Occipital lobe (tissue), 2 donors: ENCODE data around the gene POU6F1. TPM values are rescaled to one million over a fixed set of nuclear protein-coding genes. Genes with fewer than 3 reads are reported as not detected.
"Not testable (repeated sequence)": the region's sequence is repeated elsewhere in the genome, so short reads cannot be mapped to it uniquely, and the experiment has no call there.

ENCODE experiments used
- DNase-seq: peaks from one replicate; lab custom pipeline; 2025; lab: John Stamatoyannopoulos, UW
- total RNA-seq: library from RNA; depleted of rRNA; stranded (reverse); fragments of >200 nt; gene quantifications from one replicate; pipeline ENCODE4 v1.2.3, GENCODE V29; 2014

Gene POU6F1, protein sequence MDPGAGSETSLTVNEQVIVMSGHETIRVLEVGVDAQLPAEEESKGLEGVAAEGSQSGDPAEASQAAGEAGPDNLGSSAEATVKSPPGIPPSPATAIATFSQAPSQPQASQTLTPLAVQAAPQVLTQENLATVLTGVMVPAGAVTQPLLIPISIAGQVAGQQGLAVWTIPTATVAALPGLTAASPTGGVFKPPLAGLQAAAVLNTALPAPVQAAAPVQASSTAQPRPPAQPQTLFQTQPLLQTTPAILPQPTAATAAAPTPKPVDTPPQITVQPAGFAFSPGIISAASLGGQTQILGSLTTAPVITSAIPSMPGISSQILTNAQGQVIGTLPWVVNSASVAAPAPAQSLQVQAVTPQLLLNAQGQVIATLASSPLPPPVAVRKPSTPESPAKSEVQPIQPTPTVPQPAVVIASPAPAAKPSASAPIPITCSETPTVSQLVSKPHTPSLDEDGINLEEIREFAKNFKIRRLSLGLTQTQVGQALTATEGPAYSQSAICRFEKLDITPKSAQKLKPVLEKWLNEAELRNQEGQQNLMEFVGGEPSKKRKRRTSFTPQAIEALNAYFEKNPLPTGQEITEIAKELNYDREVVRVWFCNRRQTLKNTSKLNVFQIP
- total RNA-seq: 14.5 TPM

DNA sequence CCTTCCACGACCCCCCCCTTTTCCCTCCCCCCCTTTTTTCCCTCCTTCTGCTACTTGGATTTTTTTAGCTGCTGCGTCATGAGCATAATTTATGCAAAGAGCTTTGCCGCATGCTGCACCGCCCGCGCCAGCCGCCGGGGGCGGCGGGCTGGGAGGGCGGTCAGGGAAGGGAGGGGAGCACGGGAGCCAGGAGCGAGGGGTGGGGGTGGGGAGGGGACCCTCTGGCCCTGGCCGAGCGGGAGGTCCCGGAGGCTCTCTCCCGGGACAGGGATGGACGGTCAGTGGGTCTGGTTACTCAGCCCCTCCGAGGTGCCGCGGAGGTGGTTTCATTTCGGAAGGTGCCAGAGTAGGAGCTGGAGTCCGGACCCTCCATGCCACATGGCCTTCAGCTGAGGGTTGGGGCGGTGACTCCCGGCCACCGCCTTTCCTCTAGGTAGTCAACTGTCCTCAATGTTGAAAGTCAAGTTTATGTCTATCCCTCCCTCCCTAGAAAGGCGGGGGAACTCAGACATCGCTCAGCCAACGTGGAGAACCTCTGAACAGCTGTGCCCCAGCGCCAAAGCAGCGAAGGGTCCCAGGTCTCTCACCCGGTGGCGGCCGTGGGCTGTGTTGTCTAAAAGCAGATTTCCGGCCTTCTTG, at the start of gene POU6F1:
Gene POU6F1 (minus strand): TSS at position 95 of the 639 bp plus-strand sequence. CDS start 11,226 bp downstream, outside the sequence.
- peak; percentile 63 for DNase-seq

DNA sequence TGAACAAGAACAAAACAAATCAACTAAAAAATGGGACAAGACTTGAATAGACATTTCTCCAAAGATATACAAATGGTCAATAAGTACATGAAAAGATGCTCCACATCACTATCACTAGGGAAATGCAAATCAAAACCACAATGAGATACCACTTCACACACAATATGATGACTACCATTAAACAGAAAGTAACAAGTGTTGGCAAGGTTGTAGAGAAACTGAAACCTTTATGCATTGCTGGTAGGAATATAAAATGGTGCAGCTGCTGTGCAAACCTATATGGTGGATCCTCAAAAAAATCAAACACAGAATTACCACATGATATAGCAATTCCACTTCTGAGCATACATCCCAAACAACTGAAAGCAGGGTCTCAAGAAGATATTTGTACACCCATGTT, 47.2 kb upstream of the POU6F1 start:
- no peak for DNase-seq

DNA sequence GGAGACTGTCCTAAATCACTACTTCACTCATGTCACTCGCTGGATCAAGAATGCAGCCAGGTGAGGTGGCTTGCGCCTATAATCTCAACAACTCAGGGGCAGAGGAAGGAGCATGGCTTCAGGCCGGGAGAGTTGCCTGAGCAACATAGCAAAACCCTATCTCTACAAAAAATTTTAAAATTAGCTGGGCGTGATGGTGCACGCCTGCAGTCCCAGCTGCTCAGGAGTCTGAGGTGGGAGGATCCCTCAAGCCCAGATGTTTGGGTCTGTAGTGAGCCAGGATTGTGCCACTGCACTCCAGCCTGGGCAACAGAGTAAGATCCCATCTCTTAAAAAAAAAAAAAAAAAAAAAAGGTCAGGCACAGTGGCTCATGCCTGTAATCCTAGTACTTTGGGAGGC, 46.4 kb upstream of the POU6F1 start:
- no peak for DNase-seq

DNA sequence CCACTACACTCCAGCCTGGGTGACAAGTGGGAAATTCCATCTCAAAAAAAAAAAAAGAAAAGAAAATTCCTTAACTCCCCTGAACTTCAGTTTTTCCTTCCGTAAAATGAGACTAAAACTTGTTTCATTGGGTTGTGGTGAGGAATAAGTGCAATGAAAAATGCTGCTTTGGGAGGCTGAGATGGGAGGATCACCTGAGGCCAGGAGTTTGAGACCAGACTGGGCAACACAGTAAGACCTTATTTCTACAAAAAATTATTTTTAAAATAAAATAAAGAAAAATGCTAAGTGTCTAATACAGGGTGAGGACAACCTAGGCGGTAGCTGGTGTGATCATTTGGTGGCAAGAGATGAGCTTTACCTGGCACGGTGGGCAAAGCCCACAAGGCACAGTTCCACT, 45.5 kb upstream of the POU6F1 start:
- no peak for DNase-seq

DNA sequence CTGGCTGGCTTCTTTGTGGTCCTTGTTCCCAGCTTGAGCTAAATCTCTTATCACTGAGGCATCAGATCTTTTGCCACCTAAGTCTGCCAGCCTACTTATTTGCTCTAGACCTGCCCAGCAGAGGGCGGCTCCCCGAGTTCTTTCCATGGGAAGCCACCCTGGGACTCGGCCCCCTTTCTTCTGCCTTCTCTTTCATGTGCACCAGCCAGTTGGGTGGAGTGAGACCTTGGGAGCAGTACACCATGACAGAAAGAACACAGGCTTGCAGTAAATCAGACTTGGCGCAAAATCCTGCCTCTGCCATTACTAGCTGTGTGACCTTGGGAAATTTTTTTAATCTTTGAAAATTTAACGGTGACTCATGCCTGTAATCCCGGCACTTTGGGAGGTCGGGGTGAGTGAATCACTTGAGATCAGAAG, 44.9 kb upstream of the POU6F1 start:
- DNase-seq: no peak

DNA sequence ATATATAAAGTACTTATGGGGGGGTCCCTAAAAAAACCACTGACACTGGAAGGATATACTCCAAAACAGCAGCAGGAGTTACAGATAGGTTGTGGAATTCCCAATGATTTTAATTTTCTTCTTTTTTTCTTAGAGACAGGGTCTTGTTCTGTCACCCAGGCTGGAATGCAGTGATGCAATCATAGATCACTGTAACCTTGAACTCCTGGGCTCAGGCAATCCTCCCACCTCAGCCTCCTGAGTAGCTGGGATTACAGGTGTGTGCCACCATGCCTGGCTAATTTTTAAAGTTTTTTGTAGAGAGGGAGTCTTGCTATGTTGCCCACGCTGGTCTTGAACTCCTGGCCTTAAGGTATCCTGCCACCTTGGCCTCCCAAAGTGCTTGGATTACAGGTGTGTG, 41.7 kb upstream of the POU6F1 start:
- not testable (repeated sequence) for DNase-seq

DNA sequence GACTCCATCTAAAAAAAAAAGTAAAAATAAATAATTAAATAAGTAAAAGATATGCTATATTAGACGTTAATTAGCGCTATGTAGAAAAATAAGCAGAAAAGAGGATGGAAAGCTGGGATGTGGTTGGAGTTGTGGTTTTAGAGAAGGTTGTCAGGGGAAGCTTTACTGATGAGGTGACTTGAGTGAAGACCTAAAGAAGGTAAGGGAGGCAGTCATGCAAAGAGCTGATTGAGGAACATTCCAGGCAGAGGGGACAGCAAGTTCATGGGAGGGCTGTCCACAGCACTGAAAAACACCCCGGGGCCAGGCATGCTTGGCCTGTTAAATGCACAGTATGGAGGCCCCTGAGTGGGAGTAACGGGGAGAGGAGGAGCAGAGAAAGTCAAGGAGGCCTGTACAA, 36.7 kb upstream of the POU6F1 start:
- no peak for DNase-seq

DNA sequence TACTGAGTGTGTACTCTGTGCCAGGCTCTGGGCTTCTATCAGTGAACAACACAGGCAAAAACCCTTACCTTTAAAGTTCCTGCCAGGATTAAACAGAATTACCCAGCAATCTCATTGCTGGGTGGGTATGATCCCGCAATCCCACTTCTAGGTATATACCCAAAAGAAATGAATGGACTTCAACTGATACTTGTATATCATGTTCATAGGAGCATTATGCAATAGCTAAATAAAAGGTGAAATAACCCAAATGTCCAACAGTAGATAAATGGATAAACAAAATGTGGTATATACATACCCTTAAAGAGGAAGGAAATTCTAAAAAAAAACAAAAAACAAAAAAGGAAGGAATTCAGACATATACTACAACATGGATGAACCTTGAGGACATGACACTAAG, 35.4 kb upstream of the POU6F1 start:
- DNase-seq: no peak

DNA sequence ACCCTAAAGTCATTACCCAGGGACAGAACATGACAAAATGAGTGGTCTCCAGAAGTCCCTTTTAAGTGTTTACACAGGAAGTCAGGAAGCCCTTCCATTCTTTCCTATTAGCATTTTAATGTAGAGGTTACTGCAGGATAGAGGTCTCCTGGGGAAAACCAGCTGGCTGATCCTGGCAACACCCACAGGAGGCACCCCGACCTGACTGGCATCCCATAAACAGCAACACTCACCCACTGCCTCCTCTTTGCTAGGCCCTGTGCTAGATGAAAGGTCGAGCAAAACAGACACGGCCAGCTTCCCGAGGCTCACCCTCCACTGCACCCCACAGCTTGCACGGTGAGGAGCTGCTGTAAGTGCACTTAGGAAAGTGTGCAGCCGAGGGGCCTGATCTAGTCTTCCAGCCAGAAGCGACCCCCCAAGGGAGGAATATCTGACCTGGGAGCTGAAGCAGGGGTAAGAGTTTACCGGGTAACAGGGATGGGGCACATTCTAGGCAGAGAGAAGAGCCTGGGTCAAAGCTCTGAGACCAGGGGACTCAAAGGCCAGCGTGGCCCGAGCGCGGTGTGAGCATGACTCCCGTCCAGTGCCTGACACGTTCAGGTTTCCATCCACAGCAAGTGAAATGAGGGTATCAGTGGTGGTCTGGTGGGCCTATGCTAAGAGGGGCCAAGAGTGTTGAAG, 29.8 kb upstream of the POU6F1 start:
- no peak for DNase-seq

DNA sequence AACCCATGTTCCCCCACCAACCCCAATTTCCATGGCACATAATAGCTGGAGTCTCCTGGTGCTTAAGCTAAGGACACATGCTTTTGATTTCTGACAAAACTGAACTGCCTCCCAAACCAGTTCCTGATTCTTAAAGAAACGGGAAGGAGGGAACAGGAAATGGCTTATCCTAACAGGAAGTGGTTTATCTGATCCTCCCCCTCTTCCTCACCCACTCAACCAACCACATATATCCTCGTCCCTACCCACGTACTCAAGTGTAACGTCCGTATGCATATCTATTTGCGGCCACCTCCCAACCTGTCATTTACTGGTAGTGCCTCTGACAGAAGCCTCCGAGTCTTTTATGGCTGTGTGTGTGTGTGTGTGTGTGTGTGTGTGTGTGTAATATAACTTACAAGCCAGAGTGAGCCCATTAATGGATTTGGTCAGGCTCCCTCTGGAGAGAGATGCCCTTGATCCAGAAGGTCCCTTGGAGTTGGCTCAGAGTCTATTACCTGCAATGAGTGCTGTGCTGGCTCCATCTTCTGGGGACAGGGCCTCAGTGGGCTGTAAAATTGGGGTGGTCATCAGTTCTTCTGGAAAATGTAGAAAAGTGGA, 28.5 kb upstream of the POU6F1 start:
- no peak for DNase-seq

DNA sequence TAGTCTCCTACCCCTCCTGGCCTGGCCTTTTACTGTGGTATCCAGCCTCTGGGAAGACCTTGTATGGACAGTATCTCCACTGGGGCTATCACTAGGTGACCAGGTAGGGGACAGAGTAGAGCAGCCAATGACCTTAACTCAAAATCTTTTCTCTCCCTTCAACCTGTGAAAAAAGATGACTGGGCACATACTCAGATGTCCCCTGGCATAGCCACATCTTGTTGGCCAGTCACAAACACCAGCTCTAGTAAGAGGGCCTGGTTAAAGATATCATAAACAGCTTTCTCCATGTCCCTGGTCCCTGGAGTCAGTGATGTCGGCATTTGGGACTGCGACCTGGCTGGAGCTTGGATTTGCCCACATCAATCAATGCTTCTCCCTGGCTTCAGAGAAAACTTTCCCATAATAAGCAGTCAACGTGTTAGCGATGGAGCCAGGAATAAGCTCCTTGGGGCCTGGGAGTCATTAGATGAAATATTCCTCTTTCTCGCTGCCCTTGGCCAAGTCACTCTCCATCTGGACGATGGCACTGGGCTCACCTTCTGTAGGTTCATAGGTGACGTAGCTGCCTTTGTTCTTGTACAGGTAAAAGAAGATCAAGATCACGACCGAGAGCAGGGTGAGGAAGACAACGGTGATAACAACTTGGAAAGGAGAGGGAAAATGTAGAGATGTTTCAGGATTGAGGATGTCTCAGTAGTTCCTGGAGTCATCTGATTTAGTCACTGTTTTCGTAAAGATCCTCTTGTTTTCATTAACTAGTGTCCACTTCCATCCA, 27.8 kb upstream of the POU6F1 start:
- DNase-seq: no peak

DNA sequence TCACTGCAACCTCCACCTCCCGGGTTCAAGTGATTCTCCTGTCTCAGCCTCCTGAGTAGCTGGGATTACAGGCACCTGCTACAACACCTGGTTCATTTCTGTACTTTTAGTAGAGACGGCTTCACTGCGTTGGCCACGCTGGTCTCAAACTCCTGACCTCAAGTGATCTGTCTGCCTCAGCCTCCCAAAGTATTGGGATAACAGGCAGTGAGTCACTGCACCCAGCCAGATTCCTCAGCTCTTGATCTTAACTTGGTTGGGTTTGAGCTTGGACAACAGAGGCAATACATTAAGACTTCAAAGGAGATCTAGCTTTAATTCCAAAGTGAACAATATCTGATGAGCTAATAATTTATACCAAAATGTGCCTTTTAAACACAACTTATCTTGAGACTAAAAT, 26.4 kb upstream of the POU6F1 start:
- DNase-seq: no peak

DNA sequence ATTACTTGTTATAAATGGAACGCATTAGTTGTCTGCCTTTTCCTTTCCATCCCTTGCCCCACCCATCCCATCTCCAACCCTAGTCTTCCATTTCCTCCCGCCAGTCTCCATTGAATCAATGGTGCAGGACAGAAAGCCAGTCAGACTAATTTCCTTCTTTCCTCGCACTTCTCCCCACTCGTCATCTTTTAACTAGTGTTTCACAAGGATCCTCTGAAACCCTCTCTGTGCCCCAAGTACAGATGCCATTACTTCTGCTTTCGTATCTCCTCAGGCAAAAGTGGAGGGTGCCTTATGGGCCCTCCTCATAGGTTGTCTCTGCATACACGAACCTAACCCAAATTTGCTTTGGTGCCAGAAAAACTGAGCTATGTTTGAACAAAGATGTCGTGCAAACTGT, 25.0 kb upstream of the POU6F1 start:
- DNase-seq: no peak

DNA sequence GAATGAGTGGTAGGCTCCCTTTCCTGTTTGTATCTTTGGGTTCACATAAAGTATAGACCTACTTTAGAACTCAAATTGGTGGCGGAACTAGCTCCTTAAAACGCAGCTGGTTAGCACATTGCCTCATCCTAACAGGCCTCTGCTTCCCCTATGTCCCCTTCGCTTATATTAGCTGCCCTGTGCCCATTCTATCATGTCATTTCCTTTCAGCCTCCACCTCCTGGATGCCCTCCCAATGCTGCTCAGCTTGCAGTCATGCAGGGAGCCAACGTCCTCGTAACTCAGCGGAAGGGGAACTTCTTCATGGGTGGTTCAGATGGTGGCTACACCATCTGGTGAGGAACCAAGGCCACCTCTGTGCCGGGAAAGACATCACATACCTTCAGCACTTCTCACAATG, 24.3 kb upstream of the POU6F1 start:
- no peak for DNase-seq

DNA sequence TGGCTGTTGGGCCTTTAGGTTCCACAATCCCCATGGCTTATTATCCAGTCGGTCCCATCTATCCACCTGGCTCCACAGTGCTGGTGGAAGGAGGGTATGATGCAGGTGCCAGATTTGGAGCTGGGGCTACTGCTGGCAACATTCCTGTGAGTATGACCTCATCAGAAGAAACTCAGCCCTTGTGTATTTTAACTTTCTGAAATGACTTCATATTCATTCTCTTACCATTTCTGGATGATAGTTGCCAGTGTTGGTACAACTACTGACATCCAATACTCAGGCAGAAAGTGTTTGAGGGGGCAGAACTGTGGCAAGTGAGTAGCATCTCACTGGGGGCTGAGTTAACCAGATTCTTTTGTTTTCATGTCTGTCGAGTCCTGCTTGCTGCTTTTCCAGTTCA, 23.1 kb upstream of the POU6F1 start:
- DNase-seq: no peak

DNA sequence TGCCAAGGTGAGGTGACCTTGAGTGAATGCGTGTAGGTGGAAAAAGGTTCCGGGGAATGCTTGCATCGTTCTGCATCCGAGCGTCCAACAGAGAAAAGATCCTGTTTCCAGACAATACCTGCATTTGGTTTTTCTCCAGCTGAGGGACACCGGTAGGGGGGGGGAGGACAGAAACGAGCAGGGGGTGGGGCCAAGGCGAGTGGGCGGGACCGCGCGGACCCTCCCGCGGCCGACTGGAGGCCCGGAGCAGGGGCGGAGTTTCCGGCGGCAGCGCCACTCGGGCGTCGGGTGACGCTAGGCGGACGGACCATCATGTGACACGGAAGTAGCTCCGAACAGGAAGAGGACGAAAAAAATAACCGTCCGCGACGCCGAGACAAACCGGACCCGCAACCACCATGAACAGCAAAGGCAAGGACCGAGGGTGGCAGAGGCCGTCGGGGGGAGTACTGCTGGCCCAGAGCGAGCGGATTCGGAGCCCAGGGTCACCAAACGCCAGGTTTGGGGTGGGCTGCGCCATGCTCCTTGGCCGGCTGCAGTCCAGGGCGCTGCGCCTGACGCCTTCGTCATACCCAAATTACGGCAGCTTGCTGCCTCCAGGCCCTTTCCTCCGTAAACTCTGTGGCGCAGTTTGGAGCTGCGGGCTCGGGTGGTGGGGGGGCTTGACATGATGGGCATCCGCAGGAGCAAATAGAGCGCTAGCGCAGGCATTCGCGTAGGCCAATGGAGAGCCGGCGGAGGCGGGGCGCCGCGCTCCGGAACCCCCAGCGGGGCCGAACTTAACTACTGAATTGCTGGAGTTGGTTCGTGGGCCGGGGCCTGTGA, 20.9 kb upstream of the POU6F1 start, which contains the start of gene DAZAP2:
Gene DAZAP2 (plus strand): TSS at position 317 of the 825 bp plus-strand sequence. CDS start 82 bp downstream, at position 399.
- DNase-seq: peak; percentile 89

DNA sequence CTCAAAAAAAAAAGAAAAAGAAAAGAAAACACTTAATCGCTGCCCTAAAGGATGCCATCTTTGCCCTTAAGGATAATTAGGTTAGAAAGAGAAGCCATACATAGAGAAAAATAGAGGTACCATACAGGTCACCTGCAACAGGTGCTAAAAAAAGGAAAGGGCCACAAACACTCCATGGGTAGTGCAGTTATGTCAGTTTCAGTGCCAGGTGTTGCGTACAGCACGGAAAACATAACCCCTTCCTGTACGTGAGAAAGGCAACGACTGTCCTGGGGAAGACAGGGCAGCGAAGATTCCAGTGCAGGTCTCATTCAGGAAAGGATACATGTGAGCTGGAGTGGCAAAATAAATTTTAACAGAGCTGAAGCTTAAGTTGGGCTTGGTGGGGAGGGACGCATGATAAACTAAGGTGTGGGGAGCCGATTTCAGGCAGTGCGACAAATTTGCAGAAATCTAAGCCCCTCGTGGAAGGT, 20.2 kb upstream of the POU6F1 start:
- DNase-seq: no peak

DNA sequence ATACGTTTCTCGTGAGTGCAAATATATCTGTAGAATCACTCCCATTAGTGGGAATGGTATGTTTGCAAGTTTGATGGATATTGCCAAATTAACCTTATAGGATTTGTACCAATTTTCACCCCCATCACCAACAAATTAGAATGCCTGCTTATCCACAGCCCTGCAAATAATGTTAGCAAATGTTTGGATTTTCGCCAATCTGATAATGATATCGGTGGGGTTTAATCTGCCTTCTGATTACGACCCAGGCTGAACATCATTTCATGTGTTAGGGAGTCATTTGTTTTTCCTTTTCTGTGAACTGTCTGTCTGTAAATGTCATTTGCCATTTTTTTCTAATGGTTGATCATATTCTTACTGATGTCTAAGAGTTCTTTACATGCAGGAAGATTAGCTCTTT, 16.7 kb upstream of the POU6F1 start:
- no peak for DNase-seq

DNA sequence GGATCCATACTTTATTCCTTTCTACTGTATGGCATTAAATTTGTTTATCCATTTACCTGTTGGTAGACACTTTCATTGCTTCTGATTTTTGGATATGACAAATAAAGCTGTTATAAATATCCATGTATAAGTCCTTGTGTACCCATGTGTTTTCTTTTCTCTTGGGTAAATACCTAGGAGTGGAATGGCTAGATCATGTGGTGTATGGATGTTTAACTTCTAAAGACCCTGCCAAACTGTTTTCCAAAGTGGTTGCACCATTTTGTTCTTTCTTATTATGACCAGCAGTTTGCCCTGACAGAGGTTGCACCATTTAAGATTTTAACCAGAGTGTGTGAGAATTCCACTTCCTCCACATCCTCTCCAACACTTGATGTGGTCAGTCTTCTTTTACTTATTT, 14.8 kb upstream of the POU6F1 start:
- DNase-seq: no peak
